Neural cell (in vitro differentiated cells): ENCODE data around the gene MYO15A. TPM values are rescaled to one million over a fixed set of nuclear protein-coding genes. Genes with fewer than 3 reads are reported as not detected.

Experiments
- H2AFZ ChIP-seq: fragments of 200-600, 300-800 bp; sonication (generic), shearing (Covaris generic); 2 replicates; pipeline ENCODE4 v1.6.0; 2014; ENCODE audit warnings: low read depth, mild to moderate bottlenecking, antibody characterized with exemption, low read length, moderate library complexity
- H3F3A ChIP-seq: fragments of 200-600 bp; shearing (Covaris generic); 2 replicates; pipeline ENCODE4 v1.6.1; 2016; ENCODE audit warnings: mild to moderate bottlenecking, moderate library complexity, mixed read lengths, antibody characterized with exemption, low read length; ENCODE audit not compliant: insufficient read depth, poor library complexity, severe bottlenecking
- H3K27ac ChIP-seq: fragments of 200-600, 300-800 bp; sonication (generic), shearing (Covaris generic); 2 replicates; pipeline ENCODE4 v1.5.1; 2014; ENCODE audit warnings: mild to moderate bottlenecking, low read length, moderate library complexity
- H3K27me3 ChIP-seq: fragments of 300-800, 200-600 bp; sonication (generic), shearing (Covaris generic); 2 replicates; pipeline ENCODE4 v1.6.0; 2014; ENCODE audit warnings: mild to moderate bottlenecking, low read depth, low read length, moderate library complexity; ENCODE audit not compliant: insufficient read depth
- H3K36me3 ChIP-seq: fragments of 300-800, 200-600 bp; sonication (generic), shearing (Covaris generic); 2 replicates; pipeline ENCODE4 v1.5.1; 2014; ENCODE audit warnings: mild to moderate bottlenecking, antibody characterized with exemption, low read length, moderate library complexity; ENCODE audit not compliant: insufficient read depth
- H3K4me2 ChIP-seq: fragments of 300-800, 200-600 bp; sonication (generic), shearing (Covaris generic); 2 replicates; pipeline ENCODE4 v1.6.0; 2014; ENCODE audit warnings: mild to moderate bottlenecking, low read length
- H3K4me3 ChIP-seq: fragments of 300-800, 200-600 bp; sonication (generic), shearing (Covaris generic); 2 replicates; pipeline ENCODE4 v1.5.1; 2014; ENCODE audit warnings: mild to moderate bottlenecking, low read length, moderate library complexity
- H3K79me2 ChIP-seq: fragments of 200-600 bp; shearing (Covaris generic); replicated peaks from 2 replicates; pipeline ENCODE4 v1.6.0; 2014; ENCODE audit warnings: mild to moderate bottlenecking, low read length, moderate library complexity; ENCODE audit not compliant: insufficient read depth
- H3K9ac ChIP-seq: fragments of 300-800, 200-600 bp; sonication (generic), shearing (Covaris generic); 2 replicates; pipeline ENCODE4 v1.6.1; 2016; ENCODE audit warnings: mild to moderate bottlenecking, low read length, mixed read lengths
- H3K9me2 ChIP-seq: fragments of 200-600 bp; shearing (Covaris generic); 2 replicates; pipeline ENCODE4 v1.6.1; 2016; ENCODE audit warnings: mild to moderate bottlenecking, low read length, mixed read lengths; ENCODE audit not compliant: insufficient read depth
- H3K9me3 ChIP-seq: fragments of 200-600, 300-800 bp; sonication (generic), shearing (Covaris generic); 2 replicates; pipeline ENCODE4 v1.6.1; 2016; ENCODE audit warnings: mild to moderate bottlenecking, mixed run types, low read length, moderate library complexity, mixed read lengths
- H4K20me1 ChIP-seq: fragments of 200-600 bp; shearing (Covaris generic); 2 replicates; pipeline ENCODE4 v1.6.1; 2016; ENCODE audit warnings: mild to moderate bottlenecking, mixed run types; ENCODE audit not compliant: insufficient read depth
- EP300 ChIP-seq: fragments of 450-650 bp; conservative IDR thresholded peaks from 2 replicates; pipeline ENCODE4 v1.6.1; 2014; ENCODE audit warnings: antibody characterized with exemption, mild to moderate bottlenecking, moderate library complexity; ENCODE audit not compliant: poor library complexity, severe bottlenecking
- EZH2 ChIP-seq: fragments of 200-600, 300-800 bp; shearing (Covaris generic), sonication (generic); IDR thresholded peaks from 2 replicates; pipeline ENCODE4 v1.6.1; 2014; ENCODE audit warnings: antibody characterized with exemption, low read length, borderline replicate concordance, mild to moderate bottlenecking; ENCODE audit not compliant: insufficient read depth, poor library complexity, severe bottlenecking
- MXI1 ChIP-seq: fragments of 450-650 bp; conservative IDR thresholded peaks from 2 replicates; pipeline ENCODE4 v1.6.1; 2014; ENCODE audit warnings: antibody characterized with exemption, mild to moderate bottlenecking; ENCODE audit not compliant: poor library complexity, severe bottlenecking
- POLR2AphosphoS5 ChIP-seq: IDR thresholded peaks from 2 replicates; pipeline ENCODE4 v1.6.1; 2012
- RAD21 ChIP-seq: fragments of 450-650 bp; conservative IDR thresholded peaks from 2 replicates; pipeline ENCODE4 v1.6.1; 2014; ENCODE audit warnings: antibody characterized with exemption, mild to moderate bottlenecking, moderate library complexity
- SMC3 ChIP-seq: fragments of 450-650 bp; conservative IDR thresholded peaks from 2 replicates; pipeline ENCODE4 v1.6.1; 2014; ENCODE audit warnings: antibody characterized with exemption, mild to moderate bottlenecking, moderate library complexity; ENCODE audit not compliant: poor library complexity
- TAF1 ChIP-seq: IDR thresholded peaks from 2 replicates; pipeline ENCODE4 v1.6.1; 2012; ENCODE audit warnings: low read depth
- polyA plus RNA-seq: library from polyadenylated mRNA; depleted of rRNA; stranded (reverse); fragments of >200 nt; gene quantifications from 2 replicates; pipeline ENCODE4 v1.2.3, GENCODE V29; 2014
- TF ChIP-seq, protein P1 (sequence below): IDR thresholded peaks from 2 replicates; pipeline ENCODE4 v1.6.1; 2012; ENCODE audit warnings: borderline replicate concordance
- TF ChIP-seq, protein P2 (sequence below): fragments of 450-650 bp; IDR thresholded peaks from 2 replicates; pipeline ENCODE4 v1.5.1; 2014; ENCODE audit warnings: antibody characterized with exemption, mild to moderate bottlenecking, moderate library complexity; ENCODE audit not compliant: poor library complexity, severe bottlenecking

The MYO15A gene
- polyA plus RNA-seq, 1 donor from 2014 or later = 1.9 TPM

DNA sequence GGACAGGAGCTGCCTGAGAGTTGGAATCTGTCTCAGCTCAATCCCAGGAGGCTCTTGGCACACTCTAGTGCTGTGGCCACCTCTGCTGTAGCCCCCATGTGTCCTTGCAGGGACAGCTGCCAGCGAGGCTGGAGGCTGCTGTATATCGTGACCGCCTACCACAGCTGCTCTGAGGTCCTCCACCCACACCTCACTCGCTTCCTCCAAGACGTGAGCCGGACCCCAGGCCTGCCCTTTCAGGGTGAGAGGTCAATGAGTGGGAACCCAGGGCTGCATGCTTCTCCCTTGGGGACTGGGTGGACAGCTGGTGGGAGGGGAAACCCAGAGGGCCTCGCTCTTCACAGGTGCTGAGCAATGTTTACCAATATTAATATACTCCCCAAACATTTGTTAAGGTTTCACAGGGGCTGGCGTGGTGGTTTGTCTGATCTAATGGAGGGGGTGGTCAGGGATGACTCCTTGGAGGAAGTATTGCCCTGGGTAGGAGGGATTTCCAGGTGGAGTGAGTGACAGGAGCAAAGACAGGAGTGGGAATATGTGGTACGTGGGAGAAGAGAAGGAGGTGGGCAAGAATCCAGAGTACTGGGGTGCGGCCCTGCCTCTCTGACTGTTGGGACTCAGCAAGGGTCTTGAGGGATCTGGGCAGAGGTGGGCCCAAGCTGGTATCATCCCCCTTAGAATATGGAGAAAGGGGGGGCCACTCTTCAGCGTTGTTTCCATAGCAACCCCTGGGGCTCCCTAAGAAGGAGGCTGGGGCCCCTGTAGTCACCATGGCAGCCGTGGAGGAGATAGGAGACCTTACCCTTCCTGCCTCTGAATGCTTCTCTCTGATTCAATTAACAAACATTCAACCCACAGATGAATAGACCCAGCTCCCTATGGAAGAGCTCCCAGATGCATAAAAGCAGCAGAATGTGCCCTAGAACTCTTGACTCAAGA lies 52.9 kb downstream of the MYO15A start:
- peak overlapping the region; percentile 17 for H3K9ac ChIP-seq
- TF ChIP-seq, protein P1, sequence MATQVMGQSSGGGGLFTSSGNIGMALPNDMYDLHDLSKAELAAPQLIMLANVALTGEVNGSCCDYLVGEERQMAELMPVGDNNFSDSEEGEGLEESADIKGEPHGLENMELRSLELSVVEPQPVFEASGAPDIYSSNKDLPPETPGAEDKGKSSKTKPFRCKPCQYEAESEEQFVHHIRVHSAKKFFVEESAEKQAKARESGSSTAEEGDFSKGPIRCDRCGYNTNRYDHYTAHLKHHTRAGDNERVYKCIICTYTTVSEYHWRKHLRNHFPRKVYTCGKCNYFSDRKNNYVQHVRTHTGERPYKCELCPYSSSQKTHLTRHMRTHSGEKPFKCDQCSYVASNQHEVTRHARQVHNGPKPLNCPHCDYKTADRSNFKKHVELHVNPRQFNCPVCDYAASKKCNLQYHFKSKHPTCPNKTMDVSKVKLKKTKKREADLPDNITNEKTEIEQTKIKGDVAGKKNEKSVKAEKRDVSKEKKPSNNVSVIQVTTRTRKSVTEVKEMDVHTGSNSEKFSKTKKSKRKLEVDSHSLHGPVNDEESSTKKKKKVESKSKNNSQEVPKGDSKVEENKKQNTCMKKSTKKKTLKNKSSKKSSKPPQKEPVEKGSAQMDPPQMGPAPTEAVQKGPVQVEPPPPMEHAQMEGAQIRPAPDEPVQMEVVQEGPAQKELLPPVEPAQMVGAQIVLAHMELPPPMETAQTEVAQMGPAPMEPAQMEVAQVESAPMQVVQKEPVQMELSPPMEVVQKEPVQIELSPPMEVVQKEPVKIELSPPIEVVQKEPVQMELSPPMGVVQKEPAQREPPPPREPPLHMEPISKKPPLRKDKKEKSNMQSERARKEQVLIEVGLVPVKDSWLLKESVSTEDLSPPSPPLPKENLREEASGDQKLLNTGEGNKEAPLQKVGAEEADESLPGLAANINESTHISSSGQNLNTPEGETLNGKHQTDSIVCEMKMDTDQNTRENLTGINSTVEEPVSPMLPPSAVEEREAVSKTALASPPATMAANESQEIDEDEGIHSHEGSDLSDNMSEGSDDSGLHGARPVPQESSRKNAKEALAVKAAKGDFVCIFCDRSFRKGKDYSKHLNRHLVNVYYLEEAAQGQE = peak; percentile 47
- TF ChIP-seq, protein P2, sequence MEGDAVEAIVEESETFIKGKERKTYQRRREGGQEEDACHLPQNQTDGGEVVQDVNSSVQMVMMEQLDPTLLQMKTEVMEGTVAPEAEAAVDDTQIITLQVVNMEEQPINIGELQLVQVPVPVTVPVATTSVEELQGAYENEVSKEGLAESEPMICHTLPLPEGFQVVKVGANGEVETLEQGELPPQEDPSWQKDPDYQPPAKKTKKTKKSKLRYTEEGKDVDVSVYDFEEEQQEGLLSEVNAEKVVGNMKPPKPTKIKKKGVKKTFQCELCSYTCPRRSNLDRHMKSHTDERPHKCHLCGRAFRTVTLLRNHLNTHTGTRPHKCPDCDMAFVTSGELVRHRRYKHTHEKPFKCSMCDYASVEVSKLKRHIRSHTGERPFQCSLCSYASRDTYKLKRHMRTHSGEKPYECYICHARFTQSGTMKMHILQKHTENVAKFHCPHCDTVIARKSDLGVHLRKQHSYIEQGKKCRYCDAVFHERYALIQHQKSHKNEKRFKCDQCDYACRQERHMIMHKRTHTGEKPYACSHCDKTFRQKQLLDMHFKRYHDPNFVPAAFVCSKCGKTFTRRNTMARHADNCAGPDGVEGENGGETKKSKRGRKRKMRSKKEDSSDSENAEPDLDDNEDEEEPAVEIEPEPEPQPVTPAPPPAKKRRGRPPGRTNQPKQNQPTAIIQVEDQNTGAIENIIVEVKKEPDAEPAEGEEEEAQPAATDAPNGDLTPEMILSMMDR = no peak
- no peaks in the 10 kb centered on the region for H3K79me2 ChIP-seq
- H3K27ac ChIP-seq = peak overlapping the region; percentile 21
- no peaks in the 10 kb centered on the region for H3F3A ChIP-seq
- H3K27me3 ChIP-seq = no peaks in the 10 kb centered on the region
- H3K4me3 ChIP-seq = peak overlapping the region; percentile 38
- no peaks in the 10 kb centered on the region for H3K36me3 ChIP-seq
- H2AFZ ChIP-seq = no peak overlapping the region
- H3K9me2 ChIP-seq = no peaks in the 10 kb centered on the region
- no peaks in the 10 kb centered on the region for H4K20me1 ChIP-seq
- no peak overlapping the region for H3K4me2 ChIP-seq
- H3K9me3 ChIP-seq = no peaks in the 10 kb centered on the region

DNA sequence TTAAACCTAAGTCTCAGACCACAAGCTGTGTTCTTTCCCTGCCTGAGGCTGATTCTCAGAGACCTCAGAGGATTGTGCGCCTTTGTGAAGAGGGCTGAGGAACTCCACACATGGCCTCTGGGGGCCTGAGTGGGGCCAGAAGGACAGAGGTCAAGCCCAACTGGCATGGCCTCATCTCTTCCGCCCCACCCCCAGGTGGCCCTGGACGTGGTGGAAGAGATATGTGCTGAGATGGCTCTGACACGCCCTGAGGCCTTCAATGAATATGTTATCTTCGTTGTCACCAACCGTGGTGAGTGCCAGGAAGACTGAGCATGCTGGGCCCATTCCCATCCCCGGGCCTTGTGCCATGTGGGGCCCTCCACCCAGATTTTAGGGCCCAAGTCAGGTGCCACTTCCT lies 55.0 kb downstream of the MYO15A start:
- Histone ChIP-seq H3K79me2 (no peaks in the 10 kb centered on the region), H3K27me3 (no peaks in the 10 kb centered on the region), H4K20me1 (no peaks in the 10 kb centered on the region), H3K4me2 (no peak overlapping the region), H3K9ac (no peak overlapping the region), H3K9me3 (no peaks in the 10 kb centered on the region), H2AFZ (no peak overlapping the region), H3K36me3 (no peaks in the 10 kb centered on the region), H3F3A (no peaks in the 10 kb centered on the region), H3K4me3 (no peak overlapping the region), H3K27ac (no peak overlapping the region), H3K9me2 (no peaks in the 10 kb centered on the region)
- TF ChIP-seq TAF1 = no peak
- TF ChIP-seq, protein P2 = no peak
- TF ChIP-seq EP300 = no peak
- no peak for TF ChIP-seq MXI1
- no peak for TF ChIP-seq RAD21
- no peak for TF ChIP-seq EZH2
- TF ChIP-seq SMC3 = no peak
- TF ChIP-seq POLR2AphosphoS5 = no peak
- TF ChIP-seq, protein P1 = no peak
